Daoy (cell line): ENCODE measurements around the gene HS3ST3A1. TPM values are rescaled to one million over a fixed set of nuclear protein-coding genes. Genes with fewer than 3 reads are reported as not detected.

Experiments used
- DNase-seq: peaks from one replicate; pipeline ENCODE4 v3.0.0-alpha.2; 2015; ENCODE audit warnings: low read depth
- total RNA-seq: library from RNA; depleted of rRNA; stranded (reverse); fragments of >200 nt; shearing (Covaris generic); gene quantifications from 2 replicates; pipeline ENCODE4 v1.2.3, GENCODE V29; 2014

The HS3ST3A1 gene
- total RNA-seq, 1 experiment from 2014 or later: 17.4 TPM

GRCh38 chr17:13598353-13599167 is 3.2 kb downstream of the HS3ST3A1 start:
- no peak for DNase-seq

DNA sequence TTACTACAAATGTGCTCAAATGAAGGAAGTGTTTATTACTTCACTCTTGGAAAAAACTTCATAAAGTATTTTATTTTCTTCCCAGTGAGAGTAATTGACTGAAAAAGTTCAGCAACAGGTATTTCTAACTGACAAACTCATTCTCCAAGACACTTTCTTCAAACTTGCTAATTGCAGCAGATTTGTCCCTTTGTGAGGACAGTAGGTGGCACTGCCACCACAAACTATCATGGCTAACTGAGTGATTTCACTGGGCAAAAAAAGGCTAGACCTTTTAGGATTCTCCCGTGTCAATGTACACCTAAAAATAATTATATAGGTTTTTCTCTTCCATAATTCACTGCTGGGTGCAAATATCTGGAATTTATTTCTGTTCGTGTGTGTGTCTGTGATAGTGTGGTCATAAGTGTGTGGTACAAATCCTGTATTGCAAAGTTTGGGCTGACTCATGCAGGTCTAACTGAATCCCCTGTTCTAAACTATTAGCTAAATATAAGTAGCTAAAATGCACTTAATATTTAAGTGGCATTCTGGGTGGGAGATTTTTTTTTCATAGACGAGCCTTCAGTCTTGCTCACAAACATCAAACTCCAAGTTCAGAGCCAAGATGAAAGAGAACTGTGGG is 3.9 kb downstream of the HS3ST3A1 start:
- DNase-seq: peak; percentile 56

DNA sequence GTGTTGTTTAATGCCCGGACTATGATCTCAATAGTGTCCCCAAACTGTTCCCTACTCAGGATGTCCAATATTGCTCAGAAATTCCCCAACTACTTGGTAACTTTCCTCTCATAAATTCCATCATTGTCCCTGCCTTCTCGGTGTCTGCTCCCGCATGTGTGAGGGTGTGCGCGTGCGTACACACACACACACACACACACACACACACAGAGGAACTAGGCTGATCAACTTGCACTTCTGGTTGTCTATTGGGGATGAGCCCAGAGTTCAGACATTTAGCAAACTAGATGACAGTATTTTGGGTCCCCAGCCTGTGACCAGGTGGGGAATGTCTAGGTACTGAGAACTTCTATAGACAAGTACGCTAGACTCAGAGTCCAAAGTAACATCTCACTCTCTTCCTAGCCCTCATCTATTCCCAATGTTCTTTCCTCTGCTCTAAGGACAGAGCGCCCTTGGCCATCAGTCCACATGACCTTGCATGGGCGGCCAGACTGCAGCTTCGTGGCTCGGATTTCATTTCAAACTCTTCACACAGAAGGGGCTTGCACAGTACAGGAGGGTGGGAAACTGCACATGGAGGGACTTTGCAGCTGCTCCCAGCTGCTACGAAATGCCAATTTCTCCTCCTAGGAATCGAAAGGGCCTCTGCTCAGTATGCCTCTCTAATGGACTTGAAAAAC is 5.3 kb downstream of the HS3ST3A1 start:
- DNase-seq: no peak

DNA sequence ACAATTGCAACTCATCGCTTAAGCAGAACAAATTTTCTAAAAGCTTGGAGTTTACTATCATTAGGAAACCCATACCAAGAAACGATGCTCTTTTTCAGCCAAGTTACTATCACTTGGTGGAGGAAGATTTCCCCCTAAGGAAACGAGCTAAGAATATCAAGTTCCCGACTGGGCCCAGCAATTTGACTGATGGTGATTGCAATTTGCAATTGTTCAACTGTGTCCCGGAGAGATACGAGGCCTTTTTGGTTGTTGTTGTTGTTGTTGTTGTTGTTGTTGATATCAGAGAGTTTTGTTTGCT is 6.2 kb downstream of the HS3ST3A1 start:
- DNase-seq: no peak

DNA sequence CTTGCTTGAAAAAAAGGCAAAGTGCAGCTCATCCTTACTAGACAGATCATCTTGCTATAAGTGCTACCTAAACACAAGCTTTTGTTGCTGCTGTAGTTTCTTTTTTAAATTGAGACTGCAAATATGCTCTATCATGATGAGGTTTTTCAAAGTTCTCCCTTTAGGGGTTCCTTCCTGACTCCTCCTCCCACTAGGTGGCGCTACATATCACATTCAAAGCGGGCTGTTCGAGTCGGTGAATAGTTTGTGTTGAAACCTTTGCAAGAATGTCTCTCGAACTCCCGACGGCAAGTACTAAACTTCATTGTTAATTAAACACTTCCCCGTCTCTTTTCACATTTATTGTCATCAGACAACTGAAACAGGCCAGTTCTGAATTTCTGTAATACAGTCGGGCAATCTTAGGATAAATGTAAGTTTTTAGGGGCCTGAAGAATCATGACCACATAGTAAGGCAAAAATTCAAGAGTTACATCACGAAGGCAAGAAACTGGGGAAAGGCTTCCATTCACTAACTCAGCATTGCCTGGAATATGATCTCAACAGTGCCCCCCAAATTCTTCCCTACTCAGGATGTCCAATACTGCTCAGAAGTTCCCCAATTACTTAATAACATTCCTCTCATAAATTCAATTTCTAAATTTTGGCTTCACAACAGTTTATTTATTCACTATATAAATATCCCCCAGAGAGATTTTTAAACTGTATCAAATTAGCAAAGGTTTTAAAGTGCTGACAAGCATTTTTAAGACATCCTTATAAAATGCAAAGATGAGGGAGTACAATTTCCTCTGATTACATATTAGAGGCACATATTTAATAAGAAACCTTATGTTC is 6.7 kb downstream of the HS3ST3A1 start:
- DNase-seq: peak; percentile 89

GRCh38 chr17:13594310-13594709 is 7.4 kb downstream of the HS3ST3A1 start:
- DNase-seq: no peak

GRCh38 chr17:13593757-13594156 is 8.0 kb downstream of the HS3ST3A1 start:
- no peak for DNase-seq

DNA sequence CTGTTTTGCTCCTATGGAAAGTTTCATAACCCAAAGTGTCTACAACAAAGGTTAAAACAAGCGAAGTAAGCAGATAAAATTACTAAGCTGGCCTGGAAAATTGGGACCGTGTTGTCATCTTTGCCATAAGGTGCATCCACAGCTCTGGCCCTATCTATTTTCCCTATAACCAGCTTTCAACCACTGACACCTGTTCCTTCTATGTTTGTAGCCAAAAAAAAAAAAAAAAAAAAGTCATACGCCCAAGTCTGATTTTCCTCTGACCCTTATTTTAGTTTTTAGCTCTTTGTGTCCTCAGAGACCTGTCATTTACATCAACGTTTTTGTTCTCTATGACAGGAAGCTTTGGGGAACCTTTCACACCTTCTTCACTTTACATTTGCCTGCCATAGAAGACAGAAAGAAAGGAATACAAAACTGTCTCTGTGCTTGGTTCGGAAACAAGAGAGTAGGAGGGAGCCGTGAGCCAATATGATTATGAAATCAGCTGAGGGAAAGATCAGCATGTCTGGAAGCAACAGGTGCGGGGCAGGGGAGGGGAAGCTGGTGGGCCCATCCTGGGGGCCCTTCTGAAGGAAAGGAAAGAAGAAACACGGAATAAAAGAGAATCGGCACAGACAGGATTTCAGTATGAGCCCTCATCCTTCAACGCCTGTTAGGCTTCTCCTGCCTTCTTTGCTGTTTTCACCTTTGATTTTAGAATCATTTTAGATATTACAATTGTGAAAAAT is 8.5 kb downstream of the HS3ST3A1 start:
- no peak for DNase-seq

- no peak for DNase-seq
Measured at GRCh38 chr17:13592427-13592826, 9.3 kb downstream of the HS3ST3A1 start.

DNA sequence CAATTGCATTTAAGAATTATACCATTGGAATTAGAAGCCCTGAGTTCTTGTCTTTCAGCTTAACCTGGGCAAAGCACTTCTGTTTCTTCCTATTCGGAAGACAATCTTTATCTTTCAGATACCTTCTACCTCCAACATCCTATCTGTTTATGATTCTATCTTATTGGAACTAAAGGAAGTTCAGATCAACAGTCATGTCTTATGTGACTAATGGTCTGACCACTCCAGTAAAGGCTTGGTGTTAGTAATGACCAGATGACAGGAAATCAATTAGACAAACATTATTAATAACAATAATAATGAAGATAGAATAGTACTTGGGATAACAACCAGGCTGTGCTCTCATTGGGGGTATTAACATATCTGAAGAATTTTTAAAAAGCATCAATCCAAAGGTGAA is 11.3 kb downstream of the HS3ST3A1 start:
- no peak for DNase-seq

- no peak for DNase-seq
Measured at GRCh38 chr17:13589658-13590057, 12.1 kb downstream of the HS3ST3A1 start.

DNA sequence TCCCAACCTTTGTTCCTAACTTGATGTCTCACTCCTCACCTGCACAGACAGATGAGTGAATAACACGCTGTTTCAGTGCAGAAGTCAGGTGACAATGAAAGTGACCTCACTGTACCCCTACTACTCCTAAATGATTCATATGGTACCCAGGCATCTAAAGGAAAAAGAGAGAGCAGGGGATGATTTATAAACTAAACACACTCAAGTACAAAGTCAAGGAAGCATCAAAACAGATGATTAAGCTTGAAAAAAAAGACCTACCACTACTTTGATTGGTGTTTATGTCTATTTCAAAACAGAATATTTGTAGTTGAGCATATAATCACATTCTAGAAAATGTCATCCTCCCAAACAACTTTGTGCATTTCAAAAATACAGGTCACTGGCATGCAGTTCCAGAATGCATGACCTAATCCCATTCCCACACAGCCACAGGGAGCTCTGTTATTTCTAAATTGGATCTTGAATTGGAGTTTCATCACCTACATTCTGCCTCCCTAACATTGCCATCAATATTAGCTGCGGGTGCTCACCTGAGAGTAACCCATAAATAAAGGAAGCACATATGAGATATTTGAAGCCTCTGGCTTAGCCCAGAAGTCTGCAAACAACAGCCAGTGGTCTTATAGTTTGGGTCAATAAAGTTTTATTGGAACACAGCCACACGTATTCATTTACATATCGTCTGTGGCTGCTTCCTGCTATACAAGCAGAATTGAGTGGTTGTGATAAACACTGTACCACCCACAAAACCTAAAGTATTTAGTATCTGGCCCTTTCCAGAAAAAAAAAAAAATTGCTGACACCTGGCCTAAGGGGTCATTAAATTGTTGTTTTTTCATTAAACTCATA is 14.0 kb downstream of the HS3ST3A1 start:
- no peak for DNase-seq

- DNase-seq: peak; percentile 72
Measured at GRCh38 chr17:13584701-13585080, 17.0 kb downstream of the HS3ST3A1 start.

DNA sequence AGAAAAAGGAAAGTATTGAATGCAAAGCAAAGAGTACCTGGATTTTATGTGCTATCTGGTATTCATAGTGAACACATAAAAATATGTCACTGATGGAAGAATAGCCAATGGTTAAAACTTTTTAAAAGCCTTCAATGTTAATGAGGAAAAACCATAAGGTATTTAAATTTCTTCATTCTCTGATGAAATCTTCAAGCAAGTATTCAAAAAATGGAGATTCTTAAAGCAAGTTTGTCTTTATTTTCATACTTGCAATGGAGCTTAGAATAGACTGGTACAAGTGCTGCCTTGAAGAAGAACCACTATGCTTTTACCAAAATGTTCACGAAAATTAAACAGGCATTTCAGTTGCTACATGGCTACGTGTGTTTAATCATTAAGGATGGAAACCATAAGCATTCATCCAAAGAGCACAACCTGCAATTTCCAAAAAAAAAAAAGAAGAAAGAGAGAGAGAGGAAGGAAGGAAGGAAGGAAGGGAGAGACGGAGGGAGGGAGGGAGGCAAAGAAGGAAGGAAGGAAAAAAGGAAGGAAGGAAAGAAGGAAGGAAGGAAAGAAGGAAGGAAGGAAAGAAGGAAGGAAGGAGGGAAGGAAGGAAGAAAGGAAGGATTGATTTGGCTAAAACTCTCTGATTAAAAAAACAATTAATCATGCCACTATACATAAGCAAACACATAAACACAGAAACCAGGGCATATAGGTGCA is 17.6 kb downstream of the HS3ST3A1 start:
- DNase-seq: no peak

GRCh38 chr17:13582776-13583547 is 18.8 kb downstream of the HS3ST3A1 start:
- no peak for DNase-seq

DNA sequence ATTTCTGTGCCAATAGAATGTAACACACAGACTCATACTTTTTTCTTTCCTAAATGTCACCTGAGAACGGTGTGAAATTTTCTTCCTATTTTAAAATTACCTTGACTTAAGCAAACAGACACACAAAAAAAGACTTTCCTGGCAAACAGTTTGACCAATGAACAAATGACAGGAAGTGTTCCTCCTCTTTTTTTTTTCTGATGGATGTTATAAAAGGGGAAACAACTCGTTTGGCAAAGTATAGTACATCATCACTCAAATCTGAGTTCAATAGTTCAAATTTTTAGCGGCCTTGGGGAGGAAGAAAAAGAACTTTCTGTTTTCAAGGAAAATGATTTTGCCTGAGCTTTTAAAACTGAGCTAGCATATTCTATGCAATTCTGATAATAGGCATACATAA is 19.8 kb downstream of the HS3ST3A1 start:
- DNase-seq: no peak

DNA sequence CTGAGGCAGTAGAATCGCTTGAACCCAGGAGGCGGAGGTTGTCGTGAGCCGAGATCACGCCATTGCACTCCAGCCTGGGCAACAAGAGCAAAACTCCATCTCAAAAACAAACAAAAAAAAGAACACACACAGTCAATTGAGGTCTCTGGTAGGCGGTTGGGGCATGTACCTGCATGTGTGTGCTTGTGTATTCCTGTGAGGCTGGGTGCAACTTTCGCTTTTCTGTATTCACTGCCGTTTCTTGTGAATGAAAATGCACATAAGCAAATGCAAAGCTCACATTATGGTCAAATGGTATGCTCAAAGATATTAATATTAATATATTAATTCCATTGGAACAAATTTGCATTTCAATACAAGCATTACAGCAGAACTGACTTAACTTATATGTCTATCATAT is 20.9 kb downstream of the HS3ST3A1 start:
- no peak for DNase-seq

- no peak for DNase-seq
Measured at GRCh38 chr17:13576661-13577526, 24.8 kb downstream of the HS3ST3A1 start.
